Neural cell (in vitro differentiated cells): Measurements from ENCODE around the gene CSNK1E. TPM values are rescaled to one million over a fixed set of nuclear protein-coding genes. Genes with fewer than 3 reads are reported as not detected.

ENCODE experiments used
- H2AFZ ChIP-seq: fragments of 200-600, 300-800 bp; sonication (generic), shearing (Covaris generic); 2 replicates; pipeline ENCODE4 v1.6.0; 2014; ENCODE audit warnings: low read depth, mild to moderate bottlenecking, antibody characterized with exemption, low read length, moderate library complexity
- H3F3A ChIP-seq: fragments of 200-600 bp; shearing (Covaris generic); 2 replicates; pipeline ENCODE4 v1.6.1; 2016; ENCODE audit warnings: mild to moderate bottlenecking, moderate library complexity, mixed read lengths, antibody characterized with exemption, low read length; ENCODE audit not compliant: insufficient read depth, poor library complexity, severe bottlenecking
- H3K27ac ChIP-seq: fragments of 200-600, 300-800 bp; sonication (generic), shearing (Covaris generic); 2 replicates; pipeline ENCODE4 v1.5.1; 2014; ENCODE audit warnings: mild to moderate bottlenecking, low read length, moderate library complexity
- H3K27me3 ChIP-seq: fragments of 300-800, 200-600 bp; sonication (generic), shearing (Covaris generic); 2 replicates; pipeline ENCODE4 v1.6.0; 2014; ENCODE audit warnings: mild to moderate bottlenecking, low read depth, low read length, moderate library complexity; ENCODE audit not compliant: insufficient read depth
- H3K36me3 ChIP-seq: fragments of 300-800, 200-600 bp; sonication (generic), shearing (Covaris generic); 2 replicates; pipeline ENCODE4 v1.5.1; 2014; ENCODE audit warnings: mild to moderate bottlenecking, antibody characterized with exemption, low read length, moderate library complexity; ENCODE audit not compliant: insufficient read depth
- H3K4me2 ChIP-seq: fragments of 300-800, 200-600 bp; sonication (generic), shearing (Covaris generic); 2 replicates; pipeline ENCODE4 v1.6.0; 2014; ENCODE audit warnings: mild to moderate bottlenecking, low read length
- H3K4me3 ChIP-seq: fragments of 300-800, 200-600 bp; sonication (generic), shearing (Covaris generic); 2 replicates; pipeline ENCODE4 v1.5.1; 2014; ENCODE audit warnings: mild to moderate bottlenecking, low read length, moderate library complexity
- H3K79me2 ChIP-seq: fragments of 200-600 bp; shearing (Covaris generic); replicated peaks from 2 replicates; pipeline ENCODE4 v1.6.0; 2014; ENCODE audit warnings: mild to moderate bottlenecking, low read length, moderate library complexity; ENCODE audit not compliant: insufficient read depth
- H3K9ac ChIP-seq: fragments of 300-800, 200-600 bp; sonication (generic), shearing (Covaris generic); 2 replicates; pipeline ENCODE4 v1.6.1; 2016; ENCODE audit warnings: mild to moderate bottlenecking, low read length, mixed read lengths
- H3K9me2 ChIP-seq: fragments of 200-600 bp; shearing (Covaris generic); 2 replicates; pipeline ENCODE4 v1.6.1; 2016; ENCODE audit warnings: mild to moderate bottlenecking, low read length, mixed read lengths; ENCODE audit not compliant: insufficient read depth
- H3K9me3 ChIP-seq: fragments of 200-600, 300-800 bp; sonication (generic), shearing (Covaris generic); 2 replicates; pipeline ENCODE4 v1.6.1; 2016; ENCODE audit warnings: mild to moderate bottlenecking, mixed run types, low read length, moderate library complexity, mixed read lengths
- H4K20me1 ChIP-seq: fragments of 200-600 bp; shearing (Covaris generic); 2 replicates; pipeline ENCODE4 v1.6.1; 2016; ENCODE audit warnings: mild to moderate bottlenecking, mixed run types; ENCODE audit not compliant: insufficient read depth
- EP300 ChIP-seq: fragments of 450-650 bp; conservative IDR thresholded peaks from 2 replicates; pipeline ENCODE4 v1.6.1; 2014; ENCODE audit warnings: antibody characterized with exemption, mild to moderate bottlenecking, moderate library complexity; ENCODE audit not compliant: poor library complexity, severe bottlenecking
- EZH2 ChIP-seq: fragments of 200-600, 300-800 bp; shearing (Covaris generic), sonication (generic); IDR thresholded peaks from 2 replicates; pipeline ENCODE4 v1.6.1; 2014; ENCODE audit warnings: antibody characterized with exemption, low read length, borderline replicate concordance, mild to moderate bottlenecking; ENCODE audit not compliant: insufficient read depth, poor library complexity, severe bottlenecking
- MXI1 ChIP-seq: fragments of 450-650 bp; conservative IDR thresholded peaks from 2 replicates; pipeline ENCODE4 v1.6.1; 2014; ENCODE audit warnings: antibody characterized with exemption, mild to moderate bottlenecking; ENCODE audit not compliant: poor library complexity, severe bottlenecking
- POLR2AphosphoS5 ChIP-seq: IDR thresholded peaks from 2 replicates; pipeline ENCODE4 v1.6.1; 2012
- RAD21 ChIP-seq: fragments of 450-650 bp; conservative IDR thresholded peaks from 2 replicates; pipeline ENCODE4 v1.6.1; 2014; ENCODE audit warnings: antibody characterized with exemption, mild to moderate bottlenecking, moderate library complexity
- REST ChIP-seq: IDR thresholded peaks from 2 replicates; pipeline ENCODE4 v1.6.1; 2012; ENCODE audit warnings: borderline replicate concordance
- SMC3 ChIP-seq: fragments of 450-650 bp; conservative IDR thresholded peaks from 2 replicates; pipeline ENCODE4 v1.6.1; 2014; ENCODE audit warnings: antibody characterized with exemption, mild to moderate bottlenecking, moderate library complexity; ENCODE audit not compliant: poor library complexity
- TAF1 ChIP-seq: IDR thresholded peaks from 2 replicates; pipeline ENCODE4 v1.6.1; 2012; ENCODE audit warnings: low read depth
- polyA plus RNA-seq: library from polyadenylated mRNA; depleted of rRNA; stranded (reverse); fragments of >200 nt; gene quantifications from 2 replicates; pipeline ENCODE4 v1.2.3, GENCODE V29; 2014
- TF ChIP-seq, protein P1 (sequence below): fragments of 450-650 bp; IDR thresholded peaks from 2 replicates; pipeline ENCODE4 v1.5.1; 2014; ENCODE audit warnings: antibody characterized with exemption, mild to moderate bottlenecking, moderate library complexity; ENCODE audit not compliant: poor library complexity, severe bottlenecking

The CSNK1E gene
- polyA plus RNA-seq, 1 donor from 2014 or later = 230 TPM

DNA sequence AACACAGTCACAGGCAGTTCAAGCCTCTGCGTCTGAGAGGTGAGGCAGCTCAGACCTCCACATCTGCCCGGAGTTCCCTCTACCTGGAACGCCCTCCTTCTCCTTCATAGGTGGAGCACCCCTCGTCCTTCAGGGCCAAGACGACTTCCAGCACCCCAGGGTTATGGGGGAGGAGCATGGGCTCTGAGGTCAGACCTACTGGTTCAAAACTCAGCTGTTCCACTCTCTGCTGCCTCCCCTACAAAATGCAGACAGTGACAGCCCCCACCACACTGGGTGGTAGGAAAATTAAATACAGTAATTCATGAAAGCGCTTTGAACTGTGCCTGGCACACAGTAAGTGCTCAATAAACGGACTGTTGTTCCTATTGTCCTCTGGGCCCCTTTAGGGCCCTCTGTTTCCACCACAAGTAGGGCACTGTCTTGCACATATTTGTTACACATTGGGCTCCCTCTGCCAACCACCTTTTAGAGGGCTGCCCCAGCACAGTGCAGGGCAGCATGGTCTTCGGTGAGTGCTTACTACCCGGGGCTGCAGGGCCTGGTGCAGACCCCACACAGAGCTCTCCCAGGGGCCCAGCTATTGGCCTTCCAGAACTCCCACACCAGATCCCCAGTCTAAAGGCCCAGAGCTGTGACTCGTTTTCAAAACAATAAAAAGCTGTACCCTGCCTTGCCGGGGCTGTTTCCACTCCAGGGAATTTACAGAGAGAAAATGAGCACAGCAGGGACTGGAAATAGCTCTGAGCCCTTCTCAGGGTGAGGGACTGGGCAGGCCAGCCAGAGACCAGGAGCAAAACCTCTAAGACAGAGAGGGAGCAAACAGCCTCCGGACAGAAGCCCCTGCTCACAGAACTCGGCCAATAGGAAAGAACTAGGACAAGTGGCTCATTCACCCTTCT lies 46.9 kb downstream of the CSNK1E start:
- Histone ChIP-seq H4K20me1 (no peaks in the 10 kb centered on the region), H3K79me2 (peaks cover 50% of the 10 kb centered on the region)

GRCh38 chr22:38269466-38269865 lies 47.8 kb downstream of the CSNK1E start:
- TF ChIP-seq, protein P1, sequence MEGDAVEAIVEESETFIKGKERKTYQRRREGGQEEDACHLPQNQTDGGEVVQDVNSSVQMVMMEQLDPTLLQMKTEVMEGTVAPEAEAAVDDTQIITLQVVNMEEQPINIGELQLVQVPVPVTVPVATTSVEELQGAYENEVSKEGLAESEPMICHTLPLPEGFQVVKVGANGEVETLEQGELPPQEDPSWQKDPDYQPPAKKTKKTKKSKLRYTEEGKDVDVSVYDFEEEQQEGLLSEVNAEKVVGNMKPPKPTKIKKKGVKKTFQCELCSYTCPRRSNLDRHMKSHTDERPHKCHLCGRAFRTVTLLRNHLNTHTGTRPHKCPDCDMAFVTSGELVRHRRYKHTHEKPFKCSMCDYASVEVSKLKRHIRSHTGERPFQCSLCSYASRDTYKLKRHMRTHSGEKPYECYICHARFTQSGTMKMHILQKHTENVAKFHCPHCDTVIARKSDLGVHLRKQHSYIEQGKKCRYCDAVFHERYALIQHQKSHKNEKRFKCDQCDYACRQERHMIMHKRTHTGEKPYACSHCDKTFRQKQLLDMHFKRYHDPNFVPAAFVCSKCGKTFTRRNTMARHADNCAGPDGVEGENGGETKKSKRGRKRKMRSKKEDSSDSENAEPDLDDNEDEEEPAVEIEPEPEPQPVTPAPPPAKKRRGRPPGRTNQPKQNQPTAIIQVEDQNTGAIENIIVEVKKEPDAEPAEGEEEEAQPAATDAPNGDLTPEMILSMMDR = no peak
- TF ChIP-seq SMC3 = no peak
- H3K9ac ChIP-seq = no peak overlapping the region
- H3K27ac ChIP-seq = no peak overlapping the region
- H3F3A ChIP-seq = no peaks in the 10 kb centered on the region
- H3K9me2 ChIP-seq = no peaks in the 10 kb centered on the region
- no peak overlapping the region for H3K4me2 ChIP-seq
- H2AFZ ChIP-seq = no peak overlapping the region
- no peaks in the 10 kb centered on the region for H4K20me1 ChIP-seq
- H3K36me3 ChIP-seq = no peaks in the 10 kb centered on the region
- H3K9me3 ChIP-seq = no peaks in the 10 kb centered on the region
- H3K4me3 ChIP-seq = no peak overlapping the region
- H3K27me3 ChIP-seq = no peaks in the 10 kb centered on the region
- H3K79me2 ChIP-seq = peaks cover 54% of the 10 kb centered on the region

More for the DNA sequence above, 46.9 kb downstream of the CSNK1E start:
- no peaks in the 10 kb centered on the region for H3F3A ChIP-seq
- H2AFZ ChIP-seq = no peak overlapping the region
- peak overlapping the region; percentile 96 for H3K4me3 ChIP-seq
- H3K4me2 ChIP-seq = no peak overlapping the region
- H3K9me2 ChIP-seq = no peaks in the 10 kb centered on the region
- no peaks in the 10 kb centered on the region for H3K36me3 ChIP-seq
- H3K9ac ChIP-seq = no peak overlapping the region
- no peak overlapping the region for H3K27ac ChIP-seq
- TF ChIP-seq EP300 = no peak
- no peak for TF ChIP-seq SMC3
- no peak for TF ChIP-seq EZH2
- no peak for TF ChIP-seq TAF1
- no peak for TF ChIP-seq POLR2AphosphoS5
- no peak for TF ChIP-seq REST
- TF ChIP-seq MXI1 = no peak
- TF ChIP-seq RAD21 = no peak
- TF ChIP-seq, protein P1 = no peak
- no peaks in the 10 kb centered on the region for H3K27me3 ChIP-seq
- no peaks in the 10 kb centered on the region for H3K9me3 ChIP-seq
